Stimulated activated CD8-positive, alpha-beta memory T cell treated with anti-CD3 and anti-CD28 coated beads, Interleukin-7, amount 100 ng/mL, for 48 hours (primary cell): ENCODE results near the gene NXN.
"Not testable (repeated sequence)": the region's sequence is repeated elsewhere in the genome, so short reads cannot be mapped to it uniquely, and the experiment has no call there.

ENCODE experiments used
- DNase-seq, 2 donors: peaks; one replicate each; pipeline ENCODE4 v3.0.0-alpha.2; 2020; ENCODE audit warnings: low read depth in 1 of 2; ENCODE audit errors: extremely low read depth in 1 of 2

The NXN gene

GRCh38 chr17:867896-868489, 111.6 kb downstream of the NXN start:
- DNase-seq: no peak

- DNase-seq: not testable (repeated sequence)
Measured at GRCh38 chr17:867238-867637, 112.3 kb downstream of the NXN start.

GRCh38 chr17:866568-867103, 112.9 kb downstream of the NXN start:
- DNase-seq: no peak

GRCh38 chr17:864315-864714, 115.3 kb downstream of the NXN start:
- no peak for DNase-seq

DNA sequence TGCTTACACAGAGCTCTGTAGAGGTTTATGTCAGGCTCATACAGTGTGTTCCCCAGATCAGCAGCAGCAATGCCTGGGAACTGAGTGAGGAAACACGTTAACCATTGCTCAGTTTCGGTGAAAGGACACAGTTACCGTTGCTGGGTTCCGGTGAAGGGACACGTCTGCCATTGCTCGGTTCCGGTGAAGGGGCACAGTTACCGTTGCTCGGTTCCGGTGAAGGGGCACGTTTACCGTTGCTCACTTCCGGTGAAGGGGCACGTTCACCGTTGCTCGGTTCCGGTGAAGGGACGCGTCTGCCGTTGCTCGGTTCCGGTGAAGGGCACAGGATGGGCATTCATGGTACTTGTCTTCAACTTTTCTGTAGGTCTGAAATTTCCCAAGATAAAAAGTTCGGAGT, 115.7 kb downstream of the NXN start:
- DNase-seq: no peak

GRCh38 chr17:862582-862981, 117.0 kb downstream of the NXN start:
- DNase-seq: no peak

DNA sequence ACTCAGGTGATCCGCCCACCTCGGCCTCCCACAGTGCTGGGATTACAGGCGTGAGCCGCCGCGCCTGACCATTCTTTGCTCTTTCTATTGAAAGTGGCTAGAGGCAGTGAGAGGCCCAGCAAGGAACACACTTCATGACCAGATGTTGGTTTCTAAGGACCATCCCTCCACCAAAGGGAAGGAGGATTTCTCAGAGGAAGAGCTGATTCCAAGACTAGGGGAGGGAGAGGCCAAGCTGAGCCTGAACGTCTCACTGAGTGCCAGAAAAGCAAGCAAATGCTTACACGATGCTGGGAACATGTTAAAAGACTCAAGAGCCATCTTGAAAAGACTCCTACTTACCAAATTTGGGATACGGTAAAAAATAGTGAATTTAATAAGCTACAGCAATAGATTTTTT, 118.2 kb downstream of the NXN start:
- DNase-seq: no peak

DNA sequence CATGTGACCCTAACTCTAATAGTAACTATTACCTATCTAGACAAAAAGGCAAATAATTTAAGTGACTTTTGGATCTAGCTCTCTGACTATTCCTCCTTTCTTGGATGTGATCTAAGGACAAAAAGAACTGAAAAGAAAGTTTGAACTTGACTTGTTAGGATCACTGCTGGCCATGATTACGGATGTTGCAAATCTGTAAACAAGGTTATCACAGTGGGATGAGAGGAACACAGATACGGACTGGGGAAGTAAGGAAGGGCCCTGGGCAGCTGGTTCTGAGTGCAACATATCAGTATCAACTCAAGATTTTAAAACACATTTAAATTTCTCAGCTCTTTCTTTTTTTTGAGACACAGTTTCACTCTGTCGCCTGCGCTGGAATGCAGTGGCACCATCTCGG, 118.8 kb downstream of the NXN start:
- DNase-seq: no peak

- no peak for DNase-seq
Measured at GRCh38 chr17:859824-860195, 119.8 kb downstream of the NXN start.

DNA sequence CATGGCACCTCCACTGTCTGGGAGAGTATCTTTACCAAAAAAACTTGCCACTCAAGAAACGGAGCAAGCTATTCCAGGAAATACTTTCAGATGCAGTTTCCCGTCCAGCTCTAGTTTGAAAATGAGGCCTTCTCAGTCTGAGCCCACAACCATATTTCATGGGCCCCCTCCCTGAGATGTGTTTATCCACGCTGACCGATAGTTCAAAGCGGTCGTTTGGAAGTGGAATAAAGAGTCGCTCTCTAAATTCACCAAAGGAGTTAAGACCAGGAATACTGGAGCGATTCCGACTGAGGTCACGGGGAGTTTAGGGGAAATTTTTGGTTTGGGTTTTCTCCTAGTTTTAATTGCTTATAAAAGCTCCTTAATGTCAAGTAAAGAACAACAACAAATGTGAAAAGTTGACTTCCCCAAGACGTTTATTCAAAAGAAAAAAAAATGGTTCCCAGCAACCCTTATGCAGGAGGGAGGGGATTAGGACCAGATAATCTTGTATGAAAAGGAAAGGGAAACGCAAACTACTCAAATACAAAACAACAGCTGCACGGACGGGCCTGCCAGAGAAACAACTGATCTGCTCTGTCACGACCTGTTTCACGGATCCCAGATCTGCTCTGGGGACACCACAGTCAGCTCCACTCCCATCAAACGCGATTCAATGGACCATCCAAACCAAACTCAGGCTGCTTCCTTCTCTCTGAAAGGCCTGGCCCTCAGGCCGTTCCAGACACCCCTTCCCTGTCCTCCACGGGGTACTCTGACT, 120.3 kb downstream of the NXN start:
- no peak for DNase-seq

- no peak for DNase-seq
Measured at GRCh38 chr17:856149-856548, 123.4 kb downstream of the NXN start.

- no peak for DNase-seq
Measured at GRCh38 chr17:855569-855968, 124.0 kb downstream of the NXN start.

GRCh38 chr17:852850-853249, 126.7 kb downstream of the NXN start:
- DNase-seq: not testable (repeated sequence)

GRCh38 chr17:852349-852748, 127.2 kb downstream of the NXN start:
- no peak for DNase-seq

GRCh38 chr17:851924-852323, 127.7 kb downstream of the NXN start:
- no peak for DNase-seq

DNA sequence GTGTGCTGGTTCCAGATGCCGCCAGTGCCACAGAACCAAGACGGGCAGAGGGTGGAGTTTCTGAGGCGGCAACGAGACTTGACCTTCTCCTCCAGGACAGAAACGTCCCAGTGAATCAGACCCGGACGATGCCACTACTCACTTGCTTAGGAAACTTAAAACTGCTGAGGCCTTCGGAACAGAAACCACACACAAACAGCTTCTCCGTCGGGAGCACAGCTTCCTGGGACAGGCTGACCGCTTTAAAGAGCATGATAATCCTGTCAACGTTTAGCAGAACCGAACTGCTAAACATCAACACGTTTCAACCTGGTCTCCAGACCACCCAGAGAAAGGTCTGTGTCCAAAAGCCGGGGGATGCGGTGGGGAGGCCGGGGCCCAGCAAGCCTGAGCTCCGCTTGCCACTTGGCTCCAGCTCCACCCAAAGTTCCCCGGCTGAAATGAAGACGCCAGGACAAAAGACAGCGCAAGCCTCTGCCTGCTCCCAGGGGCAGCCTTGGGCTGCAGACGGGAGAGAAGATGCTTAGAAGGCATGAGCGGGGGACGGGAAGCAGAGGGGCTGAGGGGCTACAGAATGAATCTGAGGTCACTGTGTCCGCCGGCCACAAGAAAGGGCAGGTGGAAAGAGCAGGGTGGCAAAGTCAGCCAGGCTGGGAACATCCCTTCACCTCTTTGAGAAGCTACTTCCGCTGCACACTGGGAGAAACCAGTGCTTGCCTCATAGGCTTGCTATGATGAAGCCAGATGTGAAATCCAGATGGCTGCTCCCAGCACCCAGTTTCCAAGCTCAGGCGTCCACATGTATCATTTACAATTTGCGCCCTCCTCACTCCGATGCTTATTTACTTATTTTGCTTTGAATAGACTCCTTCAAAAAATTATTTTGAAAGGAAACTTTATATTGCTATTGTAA, 128.5 kb downstream of the NXN start:
- DNase-seq: no peak

DNA sequence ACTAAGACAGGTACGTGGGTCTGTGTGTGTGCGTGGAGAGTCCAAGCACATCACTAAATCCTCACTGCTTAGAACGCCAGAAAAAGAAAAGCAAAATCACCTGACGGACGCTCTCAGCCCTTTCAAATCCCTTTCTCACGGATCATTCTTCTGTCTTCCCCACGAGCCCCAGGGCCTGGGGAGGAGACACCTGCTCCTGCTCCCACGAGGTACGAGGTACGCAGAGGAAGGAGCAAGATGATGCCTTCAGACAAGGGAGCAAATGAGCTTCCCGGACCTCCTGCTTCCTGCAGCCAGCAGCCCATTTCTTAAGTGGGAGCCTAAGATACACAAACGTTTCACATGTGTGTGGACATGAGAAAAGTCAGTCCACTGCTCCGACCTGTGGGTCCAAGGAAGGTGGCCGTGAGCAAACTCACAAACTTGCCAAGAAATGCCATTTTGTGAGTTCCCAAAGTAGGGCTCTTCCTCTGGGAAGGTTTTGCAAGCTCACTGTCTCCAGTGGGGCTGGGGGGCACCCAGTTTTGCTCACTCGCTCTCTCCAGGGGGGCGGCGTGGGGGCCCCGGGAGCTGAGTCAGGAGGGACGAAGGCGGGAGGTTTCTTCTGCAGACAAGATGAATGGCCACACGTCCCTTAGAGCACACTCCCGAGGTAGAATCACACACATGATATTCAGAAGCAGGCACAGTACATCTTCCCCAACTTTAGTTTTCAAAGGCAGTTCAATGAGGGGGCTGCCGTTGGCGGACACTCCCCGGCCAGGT, 129.3 kb downstream of the NXN start:
- DNase-seq: no peak

DNA sequence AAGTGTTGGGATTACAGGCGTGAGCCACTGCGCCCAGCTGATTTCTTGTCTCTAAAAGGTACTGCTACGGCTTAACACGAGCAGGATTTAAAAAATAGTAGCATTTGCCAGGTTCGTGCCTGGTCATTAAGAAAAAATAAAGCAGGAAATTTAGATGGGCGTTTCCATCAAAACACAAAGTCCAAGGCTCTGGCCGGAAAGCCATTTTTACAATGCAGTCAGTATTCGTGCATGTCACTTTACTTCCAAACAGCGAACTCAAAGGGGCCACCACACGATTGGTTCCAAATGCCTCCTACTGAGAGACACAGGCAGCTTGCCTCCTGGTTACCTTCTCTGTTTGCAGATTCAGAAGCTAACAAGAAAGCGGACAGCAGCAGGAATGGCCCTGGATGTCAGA, 131.2 kb downstream of the NXN start:
- DNase-seq: no peak

- no peak for DNase-seq
Measured at GRCh38 chr17:846901-847843, 132.4 kb downstream of the NXN start.

DNA sequence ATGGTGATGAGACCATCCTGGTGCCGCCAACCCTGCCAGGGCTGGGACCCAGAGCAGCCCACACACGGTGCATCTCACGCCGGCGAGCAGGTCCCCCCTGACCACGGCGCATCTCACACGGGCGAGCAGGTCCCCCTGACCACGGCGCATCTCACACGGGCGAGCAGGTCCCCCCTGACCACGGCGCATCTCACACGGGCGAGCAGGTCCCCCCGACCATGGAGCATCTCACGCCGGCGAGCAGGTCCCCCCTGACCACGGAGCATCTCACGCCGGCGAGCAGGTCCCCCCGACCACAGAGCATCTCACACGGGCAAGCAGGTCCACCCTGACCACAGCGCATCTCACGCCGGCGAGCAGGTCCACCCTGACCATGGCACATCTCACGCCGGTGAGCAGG, 138.3 kb downstream of the NXN start:
- DNase-seq: no peak
